ENCODE measurements around the gene ODC1.

GRCh38 chr2:10426726-10427617 lies 21.2 kb downstream of the ODC1 start:
- TF ChIP-seq CTCF (IDR thresholded peaks at IDR 0.05; ENCODE audit: extremely low read depth in 1 of 2, insufficient read depth in 1 of 2, low read depth in 1 of 2, low read length in 2 of 2) (no peak), POLR2A (IDR thresholded peaks at IDR 0.05; ENCODE audit: low read depth, low read length) (no peak), POLR2AphosphoS5 (IDR thresholded peaks at IDR 0.05; ENCODE audit: insufficient read depth, low read depth, low read length) (no peak), MAX (IDR thresholded peaks at IDR 0.05; ENCODE audit: insufficient read depth, insufficient read length) (no peak), EZH2 (IDR thresholded peaks at IDR 0.05; ENCODE audit: borderline replicate concordance, low read depth, low read length, severe bottlenecking) (no peak), MYC (IDR thresholded peaks at IDR 0.05; ENCODE audit: low read depth, low read length) (no peak)
